ENCODE results near the gene SF3A2.
"Not testable (repeated sequence)": the region's sequence is repeated elsewhere in the genome, so short reads cannot be mapped to it uniquely, and the experiment has no call there.

The SF3A2 gene

DNA sequence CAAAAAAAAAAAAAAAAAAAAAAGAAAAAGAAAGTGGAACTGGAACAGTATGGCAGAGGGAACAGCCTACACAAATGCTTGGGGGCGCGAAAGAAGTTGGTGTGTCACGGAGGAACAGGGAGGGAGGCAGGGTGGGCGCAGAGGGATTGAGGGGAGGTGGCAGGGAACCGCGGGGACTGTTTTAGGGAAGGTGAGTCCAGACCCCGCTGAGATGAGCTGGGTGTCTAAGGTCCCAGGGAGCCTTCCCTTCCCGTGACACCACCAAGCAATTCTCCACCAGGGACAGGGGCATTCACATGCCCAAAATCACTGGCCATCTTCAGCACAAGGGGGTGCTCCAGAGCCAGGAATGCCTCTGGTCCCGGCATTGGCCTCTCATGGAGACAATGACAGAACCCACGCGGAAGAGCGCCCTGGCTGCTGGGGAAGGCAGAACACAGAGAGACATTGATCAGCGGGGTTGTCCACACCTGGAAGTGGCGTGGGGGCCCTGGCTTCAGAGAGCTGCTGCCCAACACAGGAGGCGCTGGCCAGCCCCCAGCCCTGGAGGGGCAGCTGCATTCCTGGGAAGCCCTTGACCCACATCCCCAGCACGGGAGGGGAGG, 38.4 kb downstream of the SF3A2 start:
- DNase-seq (ENCODE audit: low read depth in 3 of 3) = no peak

- DNase-seq (ENCODE audit: low read depth in 3 of 3) = no peak
These were observed 39.2 kb downstream of the SF3A2 start for GRCh38 chr19:2275588-2276428.

- DNase-seq (ENCODE audit: low read depth in 3 of 3) = no peak
These were observed 39.9 kb downstream of the SF3A2 start for GRCh38 chr19:2276429-2276986.

DNA sequence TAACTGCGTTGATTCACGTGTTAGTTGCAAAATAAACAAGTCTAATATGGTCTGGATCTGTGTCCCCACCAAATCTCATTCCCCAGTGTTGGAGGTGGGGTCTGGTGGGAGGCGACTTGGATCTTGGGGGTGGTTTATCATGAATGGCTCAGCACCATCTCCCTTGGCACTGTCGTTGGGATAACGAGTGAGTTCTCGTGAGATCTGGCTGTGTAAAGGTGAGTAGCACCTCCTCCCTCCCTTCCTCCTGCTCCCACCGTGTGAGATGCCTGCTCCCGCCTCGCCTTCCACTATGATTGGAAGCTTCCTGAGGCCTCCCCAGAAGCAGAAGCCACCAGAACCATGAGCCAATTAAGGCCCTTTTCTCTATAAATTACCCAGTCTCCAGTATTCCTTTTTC, 40.5 kb downstream of the SF3A2 start:
- no peak for DNase-seq (ENCODE audit: low read depth in 3 of 3)

DNA sequence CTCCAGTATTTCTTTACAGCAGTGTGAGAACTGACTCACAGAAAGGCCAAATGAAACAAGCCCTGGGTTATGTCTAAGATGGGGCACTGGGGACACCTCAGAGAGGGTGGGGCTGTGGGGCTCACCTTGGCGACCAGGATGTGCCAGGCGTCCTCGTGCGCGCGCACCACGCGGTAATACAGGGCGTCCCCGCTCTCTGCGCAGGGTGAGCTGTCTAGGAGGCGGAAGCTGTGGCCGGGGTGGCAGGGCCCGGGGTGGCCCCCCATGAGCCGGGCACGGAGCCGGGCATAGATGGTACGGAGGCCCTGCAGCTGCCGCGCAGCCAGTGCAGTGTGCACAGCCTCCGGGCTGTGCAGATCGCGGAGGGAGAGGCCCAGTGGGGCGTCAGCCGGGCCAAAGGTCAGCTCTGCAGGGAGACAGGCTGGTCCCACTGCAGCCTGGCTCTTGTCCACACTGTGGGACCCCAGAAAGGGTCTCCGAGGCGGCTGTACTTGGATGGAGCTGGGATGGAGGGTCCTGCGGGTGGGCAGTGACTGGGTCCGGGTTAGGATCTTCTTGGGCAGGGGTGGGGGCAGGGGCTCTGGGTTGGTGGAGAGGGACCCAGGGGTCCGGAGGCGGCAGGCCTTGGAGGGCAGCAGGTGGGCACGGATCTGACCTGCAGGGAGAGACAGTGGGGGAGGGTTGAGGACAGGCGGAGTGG, 42.0 kb downstream of the SF3A2 start:
- no peak for DNase-seq (ENCODE audit: low read depth in 3 of 3)

- DNase-seq (ENCODE audit: low read depth in 3 of 3) = no peak
These were observed 44.1 kb downstream of the SF3A2 start for GRCh38 chr19:2280633-2281264.

- DNase-seq (ENCODE audit: low read depth in 3 of 3) = not testable (repeated sequence)
These were observed 44.8 kb downstream of the SF3A2 start for GRCh38 chr19:2281265-2282061.

DNA sequence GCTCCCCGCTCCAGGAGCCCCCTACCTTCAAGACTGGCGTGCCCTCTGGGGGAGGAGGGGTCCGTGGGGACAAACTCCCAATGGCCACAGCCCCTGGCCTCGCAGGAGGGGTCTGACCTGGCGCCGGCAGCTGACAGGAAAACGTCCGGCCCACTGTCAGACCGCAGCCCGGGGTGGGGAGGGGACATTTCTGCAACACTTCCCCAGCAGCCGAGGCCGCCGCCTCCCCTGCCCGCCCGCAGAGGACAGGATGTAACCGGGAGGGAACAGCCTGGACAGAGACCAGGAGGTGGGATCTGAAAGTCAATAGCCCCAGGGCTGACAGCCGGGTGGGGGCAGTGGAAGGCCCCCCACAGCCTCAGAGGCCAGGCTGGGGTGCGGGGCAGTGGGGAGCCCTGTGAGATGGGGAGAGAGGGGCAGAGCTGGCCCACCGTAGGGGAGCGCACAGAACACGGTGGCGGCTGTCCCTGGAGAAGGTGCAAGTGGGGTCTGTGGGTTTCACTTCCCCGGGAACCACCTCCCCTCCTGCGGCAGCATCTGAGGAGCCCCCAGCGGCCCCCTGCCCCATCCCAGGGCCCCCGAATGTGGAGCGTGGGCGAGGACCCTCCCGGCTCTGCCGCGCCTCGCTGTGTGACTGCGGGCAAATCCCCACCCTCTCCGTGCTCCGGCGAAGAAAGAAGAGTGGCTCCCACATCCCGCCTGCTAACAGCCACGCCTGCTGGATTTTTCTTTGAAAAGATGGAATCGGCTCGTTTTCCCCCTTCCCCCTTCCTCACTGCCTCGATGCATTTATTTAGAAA, 45.6 kb downstream of the SF3A2 start, which contains the start of gene PEAK3:
TSS of gene PEAK3 (minus strand) at position 114 of the 800 bp plus-strand sequence. CDS start 1,244 bp downstream, outside the sequence.
- no peak for DNase-seq (ENCODE audit: low read depth in 3 of 3)

- DNase-seq (ENCODE audit: low read depth in 3 of 3) = no peak
These were observed 46.2 kb downstream of the SF3A2 start for GRCh38 chr19:2282862-2283237.

- DNase-seq (ENCODE audit: low read depth in 3 of 3) = no peak
These were observed 47.3 kb downstream of the SF3A2 start for GRCh38 chr19:2283835-2284507.

- no peak for DNase-seq (ENCODE audit: low read depth in 3 of 3)
These were observed 49.9 kb downstream of the SF3A2 start for GRCh38 chr19:2286402-2287140.

DNA sequence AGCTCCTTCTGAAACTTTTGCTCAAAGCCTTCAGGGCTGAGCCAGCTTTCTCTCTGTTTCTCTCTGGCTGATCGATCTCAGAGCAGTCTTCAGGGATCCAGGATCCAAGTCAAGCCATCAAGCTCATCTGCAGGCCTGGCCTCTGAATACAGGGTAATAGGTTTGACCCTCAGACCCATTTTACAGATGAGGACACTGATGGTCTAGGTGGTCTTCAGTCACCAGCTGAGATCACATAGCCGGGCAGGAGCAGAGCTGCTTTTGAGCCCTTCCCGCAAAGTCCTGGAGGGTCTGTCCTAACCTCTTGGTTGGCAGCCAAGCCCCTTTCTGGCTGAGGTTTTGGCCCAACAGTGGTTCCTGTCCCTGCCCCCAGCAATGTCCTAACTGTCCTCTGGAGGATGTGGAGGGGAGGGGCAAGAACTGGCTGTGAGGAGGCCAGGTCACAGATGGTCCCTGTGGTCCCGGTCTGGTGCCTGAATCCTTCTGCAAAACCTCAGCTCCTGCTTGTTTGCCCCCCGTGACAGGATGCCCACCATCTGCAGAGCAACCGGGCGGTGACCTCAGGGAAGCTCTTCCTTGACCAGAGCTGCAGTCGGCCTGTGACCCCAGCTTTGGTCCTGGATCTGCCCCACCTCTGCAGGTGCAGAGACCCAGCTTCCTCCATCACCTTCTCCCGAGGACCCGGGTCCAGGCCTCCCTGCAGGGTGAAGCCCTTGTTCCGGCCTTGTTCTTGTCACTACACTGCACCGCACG, 51.1 kb downstream of the SF3A2 start:
- DNase-seq (ENCODE audit: low read depth in 3 of 3) = no peak

DNA sequence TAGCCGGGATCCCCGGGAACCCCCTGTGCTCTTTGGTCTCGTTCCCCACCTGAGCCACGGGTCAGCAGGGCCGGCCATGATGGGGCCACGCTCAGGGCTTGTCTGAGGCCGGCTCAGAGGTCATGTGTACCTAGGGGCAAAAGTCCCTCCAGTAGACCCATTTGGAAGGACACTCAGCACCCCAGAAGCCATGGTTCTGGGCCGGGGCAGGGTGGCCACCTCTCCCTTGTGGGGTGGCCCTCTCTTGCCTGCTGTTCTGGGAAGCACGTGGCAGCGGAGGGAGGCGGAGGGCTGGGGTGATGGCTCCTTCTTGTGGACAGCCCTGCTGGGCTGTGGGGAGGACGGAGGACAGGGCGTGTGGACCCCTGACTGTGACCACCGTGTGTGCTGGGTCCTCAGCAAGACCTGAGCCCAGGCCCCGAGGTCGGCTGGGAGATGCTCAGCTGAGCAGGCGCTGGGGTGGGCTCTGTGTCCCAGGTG, 51.8 kb downstream of the SF3A2 start:
- no peak for DNase-seq (ENCODE audit: low read depth in 3 of 3)

DNA sequence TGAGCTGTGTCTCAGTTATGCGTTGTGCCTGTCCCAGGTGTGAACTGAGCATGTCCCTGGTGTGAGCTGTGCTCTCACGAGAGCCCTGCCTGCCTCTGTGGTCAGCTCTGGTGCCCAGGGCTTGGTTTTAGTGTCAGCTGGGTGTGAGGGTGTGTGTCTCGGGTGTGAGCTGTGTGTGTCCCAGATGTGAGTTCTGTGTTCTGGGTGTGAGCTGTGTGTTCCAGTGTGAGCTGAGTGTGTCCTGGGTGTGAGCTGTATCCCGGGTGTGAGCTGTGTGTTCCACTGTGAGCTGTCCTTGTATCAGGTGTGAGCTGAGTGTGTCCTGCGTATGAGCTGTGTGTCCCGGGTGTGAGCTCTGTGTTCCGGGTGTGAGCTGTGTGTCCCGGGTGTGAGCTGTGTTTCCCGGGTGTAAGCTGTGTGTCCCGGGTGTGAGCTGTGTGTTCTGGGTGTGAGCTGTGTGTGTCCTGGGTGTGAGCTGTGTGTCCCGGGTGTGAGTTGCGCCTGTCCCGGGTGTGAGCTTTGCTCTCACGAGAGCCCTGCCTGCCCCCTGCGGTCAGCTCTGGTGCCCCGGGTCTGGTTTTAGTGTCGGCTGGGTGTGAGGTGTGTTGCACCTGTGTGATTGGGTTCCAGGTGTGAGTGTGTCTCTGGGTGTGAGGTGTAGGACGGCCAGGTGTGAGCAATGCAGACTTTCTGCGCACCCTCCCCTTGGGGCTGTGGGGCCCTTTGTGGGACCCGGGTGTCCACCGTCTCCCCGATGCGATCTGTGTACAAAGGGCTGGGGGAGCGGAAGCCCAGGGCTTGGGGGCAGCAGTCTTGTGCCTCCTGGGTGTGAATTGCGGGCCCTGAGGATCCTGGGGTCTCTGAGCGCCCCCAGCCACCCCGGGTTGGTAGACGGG, 52.4 kb downstream of the SF3A2 start:
- DNase-seq (ENCODE audit: low read depth in 3 of 3) = no peak

DNA sequence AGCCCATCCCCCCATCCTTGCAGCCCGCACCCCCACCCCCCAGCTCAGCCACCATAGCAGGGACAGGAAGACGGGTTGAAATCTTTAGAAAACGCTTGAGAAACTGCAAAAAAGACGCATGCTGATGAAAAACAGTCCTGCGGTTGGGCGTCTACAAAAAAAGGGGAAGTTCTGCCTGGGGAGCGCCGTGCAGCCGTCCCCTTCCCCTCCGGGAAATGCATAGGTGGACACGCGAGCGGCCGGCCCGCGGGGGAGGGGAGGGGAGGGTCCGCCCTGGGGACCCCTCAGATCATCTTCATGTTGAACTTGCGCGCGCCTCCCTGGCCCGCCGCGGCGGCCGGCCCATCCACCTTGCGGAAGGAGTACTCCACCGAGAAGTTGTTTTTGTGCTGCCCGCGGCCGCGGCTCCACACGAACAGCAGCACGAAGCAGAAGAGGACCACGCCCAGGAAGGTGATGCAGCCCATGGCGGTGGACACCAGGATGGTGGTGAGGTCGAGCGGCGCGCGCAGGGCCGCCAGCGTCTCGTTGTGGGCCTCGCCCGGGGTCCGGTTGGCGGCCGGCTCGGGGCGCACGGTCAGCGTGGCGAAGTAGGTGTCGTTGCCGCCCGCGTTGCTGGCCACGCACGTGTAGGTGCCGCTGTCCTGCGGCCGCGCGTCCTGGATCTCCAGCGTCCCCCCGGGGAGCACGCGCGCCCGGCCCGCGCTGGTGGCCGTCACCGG, 53.3 kb downstream of the SF3A2 start:
- no peak for DNase-seq (ENCODE audit: low read depth in 3 of 3)

DNA sequence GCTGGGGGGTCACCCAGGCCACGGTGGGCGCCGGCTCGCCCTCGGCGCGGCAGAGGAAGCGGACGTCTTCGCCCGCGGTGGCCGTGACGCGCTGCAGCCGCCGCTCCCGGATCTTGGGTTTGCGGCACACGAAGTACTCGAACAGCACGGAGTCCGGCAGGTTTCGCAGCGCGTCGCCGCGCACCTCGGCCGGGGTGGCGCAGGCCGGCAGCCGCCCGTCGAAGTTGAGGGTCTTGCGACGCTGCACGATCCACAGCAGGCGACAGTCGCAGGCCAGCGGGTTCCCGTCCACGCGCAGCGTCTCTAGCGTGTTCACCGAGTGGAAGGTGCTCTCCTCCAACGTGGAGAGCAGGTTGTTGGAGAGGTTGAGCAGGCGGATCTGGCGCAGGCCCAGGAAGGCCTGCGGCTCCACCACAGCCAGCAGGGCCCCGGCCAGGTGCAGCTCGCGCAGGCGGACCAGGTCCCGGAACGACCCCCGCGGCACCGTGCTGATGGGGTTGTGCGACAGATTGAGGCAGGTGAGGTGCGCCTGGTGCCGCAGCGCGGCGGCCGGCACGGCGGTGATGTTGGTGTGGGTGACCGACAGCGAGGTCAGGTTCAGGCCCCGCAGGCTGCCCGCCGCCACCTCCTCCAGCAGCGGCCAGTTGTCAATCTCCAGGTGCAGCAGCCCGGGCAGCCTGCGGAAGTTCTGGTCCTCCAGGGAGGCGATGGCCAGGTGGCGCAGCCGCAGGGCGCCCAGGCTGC, 54.0 kb downstream of the SF3A2 start:
- no peak for DNase-seq (ENCODE audit: low read depth in 3 of 3)
